GM18520 (cell line): ENCODE results near the gene KDM5B.
"Not testable (repeated sequence)": the region's sequence is repeated elsewhere in the genome, so short reads cannot be mapped to it uniquely, and the experiment has no call there.

Experiments
- ATAC-seq: cut with Tn5 transposase; IDR thresholded peaks from one replicate; pipeline ENCODE4 v1.9.1; 2021; ENCODE audit not compliant: unreplicated experiment

The KDM5B gene

DNA sequence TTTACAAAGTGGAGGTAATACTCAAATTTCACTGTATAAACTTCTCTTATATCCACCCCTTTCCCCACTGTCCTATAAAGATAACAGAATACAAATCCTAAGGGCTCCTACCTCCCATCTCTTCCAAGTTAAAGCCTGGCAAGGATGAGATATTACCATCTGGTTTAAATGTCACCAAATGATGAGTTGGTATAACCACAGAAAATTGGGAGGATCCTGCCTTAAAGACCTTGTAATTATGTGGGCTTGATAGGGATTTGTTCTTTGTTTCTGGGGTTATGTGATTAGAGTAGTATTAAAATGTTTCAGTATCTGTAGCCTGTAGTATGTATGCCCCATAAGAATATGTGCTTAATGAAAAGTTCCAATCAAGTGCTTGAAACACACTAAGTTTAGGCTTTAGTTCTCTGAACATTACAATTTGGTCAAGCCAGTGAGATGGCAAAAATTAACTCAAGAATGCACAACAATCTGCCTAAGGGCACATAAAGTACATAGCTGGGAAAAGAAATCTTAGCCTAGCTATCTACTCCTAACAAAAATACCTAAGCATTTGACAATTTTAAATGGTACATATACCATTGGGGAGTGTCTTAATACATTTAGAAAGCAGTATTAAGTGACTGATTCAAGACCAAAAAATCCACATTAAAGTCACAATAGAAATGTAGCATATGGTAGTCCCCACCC is 14.0 kb downstream of the KDM5B start:
- ATAC-seq, result no peak

DNA sequence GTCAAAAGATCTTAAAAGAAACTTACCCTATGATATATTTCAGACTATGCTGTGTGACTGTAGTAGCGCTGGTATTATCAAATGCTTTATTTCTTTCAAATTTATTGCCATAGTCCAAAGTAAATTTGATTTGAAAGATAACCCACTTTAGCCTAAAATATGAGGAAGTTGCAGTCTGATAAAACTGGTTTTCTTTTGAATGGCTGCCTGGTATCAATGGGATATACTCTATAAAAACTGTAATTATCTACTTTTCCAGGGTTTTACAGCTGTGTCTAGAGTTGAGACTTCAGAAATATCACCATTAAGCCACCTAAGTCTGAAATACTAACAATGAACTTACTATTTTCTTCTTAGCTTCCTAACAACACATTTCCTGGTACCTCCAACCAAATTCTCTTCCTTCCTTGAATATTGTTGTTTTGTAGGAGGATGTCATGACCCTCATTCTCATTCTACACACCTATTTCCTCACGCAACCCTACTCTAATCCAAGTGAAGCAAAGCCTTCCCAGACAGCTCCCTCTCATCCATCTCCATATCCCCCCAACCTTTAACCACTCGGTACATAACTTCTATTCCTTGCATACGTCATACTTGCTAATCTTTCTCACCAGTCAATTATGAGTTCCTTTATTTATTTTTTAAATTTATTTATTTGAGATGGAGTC is 17.0 kb downstream of the KDM5B start:
- ATAC-seq, result no peak

DNA sequence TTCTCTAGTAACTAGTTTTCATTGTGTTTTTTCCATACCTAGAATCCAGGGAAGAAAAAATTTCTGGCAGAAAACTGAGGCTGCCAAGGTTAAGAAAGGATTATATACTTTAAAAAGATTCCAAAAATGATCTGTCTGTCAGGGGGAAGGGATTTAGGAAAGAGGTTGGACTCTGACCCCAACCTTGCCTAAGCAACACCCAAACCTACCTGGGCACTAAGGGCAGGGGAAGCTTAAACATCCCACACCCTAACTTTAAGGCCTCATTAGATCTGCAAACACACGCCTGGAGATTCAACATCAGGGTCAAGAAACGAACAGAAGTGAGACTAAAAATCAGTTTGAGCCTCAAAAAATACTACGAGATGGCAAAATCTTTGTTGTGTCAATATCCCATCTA is 19.4 kb downstream of the KDM5B start:
- ATAC-seq, result no peak

DNA sequence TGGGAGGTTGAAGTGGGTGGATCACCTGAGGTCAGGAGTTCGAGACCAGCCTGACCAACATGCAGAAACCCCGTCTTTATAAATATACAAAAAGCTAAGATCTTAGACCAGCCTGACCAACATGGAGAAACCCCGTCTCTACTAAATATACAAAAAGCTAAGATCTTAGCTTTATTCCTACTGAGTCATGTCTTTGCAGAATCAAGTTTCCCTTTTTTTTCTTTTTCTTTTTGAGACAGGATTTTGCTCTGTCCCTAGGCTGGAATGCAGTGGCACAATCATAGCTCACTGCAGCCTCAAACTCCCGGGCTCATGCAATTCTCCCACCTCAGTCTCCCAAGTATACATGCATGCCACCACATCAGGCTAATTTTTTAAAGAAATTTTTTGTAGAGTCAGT is 21.4 kb downstream of the KDM5B start:
- ATAC-seq, result no peak

DNA sequence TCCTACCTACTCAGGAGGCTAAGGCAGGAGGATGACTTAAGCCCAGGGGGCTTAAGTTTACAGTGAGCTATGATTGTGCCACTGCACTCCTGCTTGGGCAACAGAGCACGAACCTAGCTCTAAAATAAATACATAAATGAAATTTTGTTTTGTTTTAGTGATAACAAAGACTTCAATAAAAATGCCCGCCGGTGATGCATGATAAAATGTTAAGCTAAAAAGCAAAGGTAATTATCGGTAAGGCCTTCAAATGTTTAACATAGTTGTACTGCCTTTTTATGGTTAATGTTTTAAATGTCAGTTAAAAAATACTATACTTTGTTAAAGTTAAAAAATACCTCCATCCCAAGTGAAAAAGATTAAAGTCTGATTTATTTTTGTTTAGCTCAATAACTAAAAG is 27.0 kb downstream of the KDM5B start:
- ATAC-seq, result no peak

DNA sequence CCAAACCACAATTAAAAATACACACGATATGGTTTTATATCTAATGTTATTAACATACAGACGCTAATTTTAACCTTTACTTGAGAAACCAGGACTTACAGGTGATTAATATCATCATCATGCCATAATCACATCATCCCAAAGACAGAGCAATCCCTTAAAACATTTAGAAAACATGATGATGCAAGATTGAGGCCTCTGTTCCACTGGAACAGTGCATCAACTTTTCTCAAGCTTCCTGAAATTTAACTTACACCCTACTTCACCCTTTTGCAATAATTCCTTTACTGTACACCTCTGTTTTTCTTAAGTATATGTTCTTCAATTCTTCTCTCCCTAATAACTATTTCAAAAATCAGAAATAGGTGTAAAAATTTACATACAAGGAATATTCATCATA is 38.1 kb downstream of the KDM5B start:
- ATAC-seq, result no peak

DNA sequence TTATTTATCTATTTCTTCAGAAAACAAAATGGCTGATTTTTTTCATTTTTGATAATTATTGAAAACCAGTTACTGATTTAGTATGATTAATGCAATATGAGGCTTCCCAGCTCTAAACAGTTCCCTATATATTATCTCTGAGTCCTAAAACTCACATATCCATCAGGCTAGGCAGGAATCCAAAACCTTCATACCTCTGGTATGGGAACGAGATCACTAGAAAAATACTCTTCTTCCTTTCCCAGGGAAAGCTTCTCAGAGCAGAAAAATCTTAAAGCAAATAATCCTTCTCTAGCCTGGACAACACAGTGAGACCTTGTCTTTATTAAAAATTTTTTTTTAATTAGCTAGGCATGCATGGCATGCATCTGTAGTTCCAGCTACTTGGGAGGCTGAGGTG is 42.5 kb downstream of the KDM5B start:
- no peak for ATAC-seq

DNA sequence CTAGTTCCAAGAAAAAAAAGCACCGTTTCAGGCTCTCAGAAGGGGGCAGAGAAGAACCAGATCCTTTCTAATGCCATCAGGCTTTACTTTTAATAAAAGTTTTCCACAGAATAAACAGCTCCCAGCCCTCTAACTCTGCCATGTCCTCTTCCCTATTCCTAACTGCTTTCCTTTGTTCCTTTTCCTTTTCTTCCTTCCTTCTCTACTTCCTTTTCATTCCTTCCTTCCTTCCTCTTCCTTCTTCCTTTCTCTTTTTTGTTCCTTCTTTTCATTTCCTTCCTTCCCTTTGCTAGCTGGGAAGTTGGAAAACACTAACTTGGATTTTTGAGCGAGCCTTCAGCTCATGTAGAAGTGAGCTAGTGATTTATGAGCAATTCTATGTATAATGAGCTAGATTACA is 46.2 kb downstream of the KDM5B start:
- ATAC-seq, result no peak

DNA sequence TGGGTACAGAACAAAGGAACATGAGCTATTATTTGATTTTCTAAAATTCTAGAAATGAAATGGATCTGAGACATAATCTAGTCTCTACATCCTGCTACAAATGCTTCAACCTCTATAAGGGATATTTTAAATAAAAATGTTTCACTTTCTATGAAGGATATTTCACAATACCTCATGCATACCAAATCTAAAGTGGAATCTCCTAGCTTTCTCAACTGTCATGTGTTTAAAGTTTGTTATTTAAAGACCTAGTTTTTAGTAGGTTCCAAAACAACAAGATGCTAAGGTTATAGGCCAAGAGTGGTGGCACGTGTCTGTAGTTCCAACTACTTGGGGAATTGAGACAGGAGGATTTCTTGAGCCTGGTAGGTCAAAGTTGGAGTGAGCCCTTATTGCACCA is 47.6 kb downstream of the KDM5B start:
- no peak for ATAC-seq

DNA sequence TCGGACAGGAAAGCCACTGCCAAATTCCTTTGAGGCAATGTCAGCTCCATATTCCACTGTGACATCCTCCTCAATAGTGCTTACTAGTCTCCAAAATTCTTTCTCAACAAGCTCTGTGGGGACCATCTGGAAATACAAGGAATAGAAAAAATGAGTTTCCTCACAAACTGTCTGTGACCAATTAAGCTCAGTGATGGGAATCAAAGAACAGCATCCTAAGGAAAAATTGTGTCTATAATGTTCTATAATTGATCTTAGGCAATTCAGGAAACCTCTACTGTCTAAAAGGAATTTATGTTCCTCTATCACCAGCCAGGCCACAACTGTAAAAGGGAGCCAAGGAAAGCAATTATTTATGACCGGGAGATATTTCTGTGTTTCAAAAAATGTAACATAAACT is 51.8 kb downstream of the KDM5B start:
- ATAC-seq, result no peak

DNA sequence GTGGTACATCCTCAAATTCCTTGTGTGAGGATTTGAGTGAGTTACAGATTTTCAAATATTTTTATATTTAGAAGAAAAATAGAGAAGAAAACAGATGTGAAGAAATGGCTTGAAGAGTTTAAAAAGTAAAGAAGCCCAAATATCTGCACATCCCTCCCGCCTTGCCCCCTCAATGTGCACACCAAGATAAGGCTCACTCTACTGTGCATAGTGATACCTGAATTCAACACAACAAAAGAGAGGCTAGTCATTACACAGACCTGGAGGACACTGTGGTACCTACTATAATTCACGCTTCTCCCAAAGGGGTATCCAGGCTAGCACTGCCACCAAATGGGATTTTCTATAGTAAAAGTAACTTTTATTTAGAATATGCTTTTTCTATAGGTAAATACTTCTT is 53.9 kb downstream of the KDM5B start:
- ATAC-seq, result no peak

DNA sequence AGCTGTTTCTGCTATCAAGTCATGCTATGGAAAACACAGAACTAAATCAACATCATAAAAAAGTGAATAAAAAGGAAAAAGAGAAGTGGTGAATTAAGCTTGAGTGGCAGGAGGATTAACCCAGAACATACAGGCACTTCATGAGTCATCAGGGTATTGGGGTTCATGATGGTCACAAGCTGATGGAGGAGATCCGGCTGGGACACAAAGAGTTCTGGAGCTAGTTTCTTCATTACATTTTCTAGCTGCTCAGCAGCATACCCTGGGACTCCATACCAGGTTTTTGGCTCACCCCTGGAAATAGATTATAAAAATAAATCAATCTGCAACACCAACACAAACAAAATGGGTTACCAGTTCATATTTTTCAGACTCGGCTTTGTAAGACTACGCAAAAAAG is 55.4 kb downstream of the KDM5B start:
- ATAC-seq, result no peak

DNA sequence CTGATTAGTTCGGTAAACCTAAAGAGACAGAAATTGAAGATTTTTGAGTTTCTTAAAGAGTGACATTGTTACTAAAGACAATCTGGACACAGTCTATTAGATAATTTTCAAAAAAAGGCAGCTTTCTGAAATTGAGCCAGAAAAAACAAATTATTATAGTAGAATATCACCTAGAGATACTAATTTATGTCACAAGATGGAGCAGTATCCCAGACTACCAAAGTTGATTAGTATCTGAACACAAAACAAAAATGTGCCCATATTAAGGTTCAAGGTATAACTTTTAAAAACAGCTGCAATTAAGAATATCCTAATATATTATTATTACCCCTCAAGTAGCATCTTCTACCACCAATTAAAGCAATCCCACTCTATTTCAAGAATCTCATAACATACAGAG is 57.5 kb downstream of the KDM5B start:
- no peak for ATAC-seq

DNA sequence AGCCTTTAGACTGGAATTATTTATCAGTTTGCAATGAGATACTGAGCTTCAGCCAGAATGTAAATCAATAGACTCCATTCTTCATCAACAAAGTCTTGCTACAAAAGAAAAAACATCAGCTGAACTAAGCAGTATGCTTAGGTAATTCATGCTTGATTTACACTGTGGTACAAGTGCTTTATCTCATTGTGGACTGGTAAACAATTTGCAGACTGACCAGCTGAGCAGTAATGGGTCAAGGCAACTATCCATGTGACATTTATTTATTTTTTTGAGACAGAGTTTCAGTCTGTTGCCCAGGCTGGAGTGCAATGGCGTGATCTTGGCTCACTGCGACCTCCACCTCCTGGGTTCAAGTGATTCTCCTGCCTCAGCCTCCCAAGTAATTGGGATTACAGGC is 58.2 kb downstream of the KDM5B start:
- no peak for ATAC-seq

DNA sequence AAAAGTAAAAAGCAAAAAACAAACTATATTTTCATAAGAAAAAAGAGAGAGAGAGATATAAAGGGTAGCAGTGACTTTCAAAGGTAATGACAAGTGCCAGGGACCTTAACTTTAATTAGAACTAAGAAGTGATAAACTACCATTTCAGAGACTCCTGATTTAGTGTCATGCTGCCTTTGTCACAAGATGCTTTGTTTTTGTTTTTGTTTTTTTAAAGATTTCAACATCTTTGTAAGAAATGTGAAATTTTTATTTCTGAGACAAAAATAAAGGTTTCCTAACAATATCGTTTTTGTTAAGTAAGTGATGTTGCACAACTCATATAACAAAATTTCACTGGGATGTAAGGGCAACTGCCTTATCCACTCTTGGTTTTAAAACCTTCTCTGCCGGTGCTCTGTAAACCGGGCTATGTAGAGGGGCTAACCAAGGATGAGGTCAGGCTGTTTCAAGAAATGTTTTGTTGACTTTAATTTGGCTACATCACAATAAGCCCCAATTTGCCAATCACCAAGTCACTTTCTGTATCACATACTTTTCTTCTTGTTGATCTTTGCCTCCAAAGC is 62.8 kb downstream of the KDM5B start:
- ATAC-seq, result no peak

DNA sequence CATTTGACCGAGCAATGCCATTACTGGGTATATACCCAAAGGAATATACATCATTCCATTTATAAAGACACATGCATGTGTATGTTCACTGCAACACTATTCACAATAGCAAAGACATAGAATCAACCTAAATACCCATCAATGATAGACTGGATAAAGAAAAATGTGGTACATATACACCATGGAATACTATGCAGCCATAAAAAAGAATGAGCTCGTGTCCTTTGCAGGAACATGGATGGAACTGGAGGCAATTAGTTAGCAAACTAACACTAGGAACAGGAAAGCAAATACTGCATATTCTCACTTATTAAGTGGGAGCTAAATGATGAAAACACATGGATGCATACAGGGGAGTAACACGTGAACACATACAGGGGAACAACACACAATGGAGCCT is 63.5 kb downstream of the KDM5B start:
- not testable (repeated sequence) for ATAC-seq

DNA sequence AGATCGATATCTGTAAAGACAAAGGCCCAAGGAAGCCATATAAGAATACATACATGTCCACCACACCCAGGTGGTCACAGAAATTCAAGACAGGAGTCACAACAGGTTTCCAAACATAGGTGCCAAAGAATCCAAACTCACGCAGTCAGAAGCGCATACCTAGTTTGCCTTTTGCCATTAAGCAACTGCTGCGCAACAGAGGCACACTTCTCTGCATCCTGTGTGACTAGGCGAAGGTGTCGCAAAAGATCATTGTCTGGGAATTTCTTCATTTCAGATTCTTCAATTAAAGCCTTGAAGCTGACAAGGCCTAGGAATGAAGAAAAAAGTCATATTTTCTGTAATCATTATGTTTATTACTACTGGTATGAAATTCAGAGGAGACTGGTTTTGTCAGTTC is 65.7 kb downstream of the KDM5B start:
- no peak for ATAC-seq

DNA sequence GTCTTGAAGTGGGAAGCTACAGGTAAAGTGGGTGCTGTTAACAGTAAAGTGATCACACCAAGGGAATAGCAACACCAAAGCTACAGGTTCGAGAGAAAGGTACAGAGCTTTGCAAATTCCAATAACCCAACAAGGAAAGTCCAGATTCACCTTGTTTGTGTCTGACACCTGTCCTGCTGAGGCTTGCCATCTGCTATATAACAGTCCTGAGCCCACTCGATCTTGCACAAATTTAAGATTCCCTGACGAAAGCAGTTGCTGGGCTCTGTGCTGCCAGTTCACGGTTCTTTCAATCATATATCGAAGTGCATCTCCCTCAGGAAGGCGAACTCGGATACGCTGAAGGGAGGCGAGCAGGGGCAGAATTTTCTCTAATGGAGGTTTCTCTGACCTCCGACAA is 75.0 kb downstream of the KDM5B start:
- ATAC-seq, result no peak

DNA sequence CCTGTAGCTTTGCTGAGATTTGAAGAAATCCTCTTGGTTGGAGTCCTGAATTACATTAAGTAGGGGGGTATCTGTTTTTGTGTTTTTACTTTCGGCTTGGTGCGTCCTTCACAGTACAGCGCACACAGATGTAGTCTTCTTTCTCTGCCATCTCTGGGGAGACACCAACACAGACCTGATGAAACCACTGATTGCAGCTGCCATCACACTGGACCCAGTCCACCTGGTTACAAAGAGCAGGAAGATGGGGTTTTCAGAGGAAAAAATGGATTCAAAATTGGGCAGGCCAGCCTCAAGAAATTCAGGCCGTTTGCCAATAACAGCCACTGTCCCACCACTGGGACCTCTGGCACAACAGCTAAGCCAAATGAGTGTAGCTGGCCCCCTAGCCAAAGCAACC is 79.3 kb downstream of the KDM5B start:
- ATAC-seq, result no peak

DNA sequence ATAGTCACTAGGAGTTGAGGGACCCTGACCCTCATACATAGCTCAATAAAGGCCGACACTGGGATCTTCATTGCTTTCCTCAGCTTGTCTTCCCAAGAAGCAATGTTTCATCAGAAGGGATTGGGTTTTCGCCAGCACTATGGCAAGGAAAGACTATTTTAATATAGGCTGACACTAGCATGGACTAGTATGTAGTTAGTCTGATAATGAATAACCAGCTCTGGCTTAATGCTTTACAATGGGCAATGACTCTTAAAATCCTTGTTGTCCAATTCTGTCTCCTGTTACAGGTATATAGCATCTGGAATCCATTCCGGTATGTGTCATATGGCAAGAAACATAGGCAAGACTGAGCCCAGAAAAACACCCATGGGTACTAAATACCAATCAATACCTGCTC is 82.7 kb downstream of the KDM5B start:
- no peak for ATAC-seq

DNA sequence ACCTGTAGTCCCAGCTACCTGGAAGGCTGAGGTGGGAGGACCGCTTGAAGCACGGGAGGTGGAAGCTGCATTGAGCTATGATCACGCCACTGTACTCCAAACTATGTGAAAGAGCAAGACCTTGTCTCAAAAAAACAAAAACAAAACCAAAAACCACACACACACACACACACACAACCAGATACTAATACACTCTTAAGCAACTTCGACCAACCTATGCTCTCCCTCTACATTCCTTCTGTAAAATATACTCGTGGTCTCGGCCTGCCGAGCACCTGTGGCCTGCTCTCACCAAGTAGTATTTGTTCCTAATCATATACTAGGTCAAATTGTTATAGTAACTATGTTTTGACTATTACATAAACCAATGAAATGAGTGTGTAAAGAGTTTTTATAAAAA is 84.5 kb downstream of the KDM5B start:
- ATAC-seq, result no peak

DNA sequence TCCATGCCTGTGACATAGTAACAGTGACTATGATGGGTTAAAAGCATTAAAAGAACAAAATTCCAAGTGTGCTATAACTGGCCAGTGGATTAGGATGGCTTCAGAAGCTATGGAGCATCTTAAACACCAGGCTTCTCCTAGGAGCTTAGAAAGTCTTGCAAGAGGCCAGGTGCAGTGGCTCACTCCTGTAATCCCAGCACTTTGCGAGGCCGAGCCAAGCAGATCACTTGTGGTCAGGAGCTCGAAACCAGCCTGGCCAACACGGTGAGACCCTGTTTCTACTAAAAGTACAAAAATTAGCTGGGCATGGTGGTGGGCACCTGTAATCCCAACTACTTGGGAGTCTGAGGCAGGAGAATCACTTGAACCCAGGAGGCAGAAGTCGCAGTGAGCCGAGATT is 85.2 kb downstream of the KDM5B start:
- not testable (repeated sequence) for ATAC-seq

DNA sequence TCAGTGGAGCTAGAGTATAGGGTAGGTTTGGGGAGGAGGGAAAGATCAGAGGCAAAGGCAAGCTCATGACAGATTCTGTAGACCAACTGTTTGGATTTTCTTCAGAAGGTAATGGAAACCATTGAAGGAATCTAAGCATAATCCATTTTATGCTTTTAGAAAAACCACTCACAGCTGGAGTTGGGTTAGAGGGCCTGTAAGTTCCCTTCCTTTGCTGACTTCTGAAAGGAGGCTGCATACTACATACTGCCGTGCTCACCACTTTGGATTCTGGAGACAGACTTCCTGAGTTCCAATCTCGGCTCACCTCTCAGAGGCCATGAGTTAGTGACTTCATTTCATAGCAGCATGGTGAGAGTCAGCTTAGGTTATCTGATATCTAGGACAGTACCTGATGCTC is 91.6 kb downstream of the KDM5B start:
- no peak for ATAC-seq
